Subcutaneous adipose tissue (tissue), 4 donors: ENCODE data around the gene KRT222. TPM values are rescaled to one million over a fixed set of nuclear protein-coding genes. Genes with fewer than 3 reads are reported as not detected.

Source experiments
- total RNA-seq, 4 donors: library from RNA; depleted of rRNA; stranded (reverse); fragments of >200 nt; gene quantifications; one replicate each; pipeline ENCODE4 v1.1.0, GENCODE V29; 2016
- TF ChIP-seq, protein P1 (sequence below): fragments of 450-650 bp; IDR thresholded peaks from one replicate; pipeline ENCODE4 v1.5.1; 2016; ENCODE audit warnings: low read depth, mild to moderate bottlenecking, control low read depth, antibody characterized with exemption, moderate library complexity

Gene KRT222
- total RNA-seq, 4 donors from 2014 or later = 0.22 to 2.0 (median 0.69) TPM

- TF ChIP-seq, protein P1, sequence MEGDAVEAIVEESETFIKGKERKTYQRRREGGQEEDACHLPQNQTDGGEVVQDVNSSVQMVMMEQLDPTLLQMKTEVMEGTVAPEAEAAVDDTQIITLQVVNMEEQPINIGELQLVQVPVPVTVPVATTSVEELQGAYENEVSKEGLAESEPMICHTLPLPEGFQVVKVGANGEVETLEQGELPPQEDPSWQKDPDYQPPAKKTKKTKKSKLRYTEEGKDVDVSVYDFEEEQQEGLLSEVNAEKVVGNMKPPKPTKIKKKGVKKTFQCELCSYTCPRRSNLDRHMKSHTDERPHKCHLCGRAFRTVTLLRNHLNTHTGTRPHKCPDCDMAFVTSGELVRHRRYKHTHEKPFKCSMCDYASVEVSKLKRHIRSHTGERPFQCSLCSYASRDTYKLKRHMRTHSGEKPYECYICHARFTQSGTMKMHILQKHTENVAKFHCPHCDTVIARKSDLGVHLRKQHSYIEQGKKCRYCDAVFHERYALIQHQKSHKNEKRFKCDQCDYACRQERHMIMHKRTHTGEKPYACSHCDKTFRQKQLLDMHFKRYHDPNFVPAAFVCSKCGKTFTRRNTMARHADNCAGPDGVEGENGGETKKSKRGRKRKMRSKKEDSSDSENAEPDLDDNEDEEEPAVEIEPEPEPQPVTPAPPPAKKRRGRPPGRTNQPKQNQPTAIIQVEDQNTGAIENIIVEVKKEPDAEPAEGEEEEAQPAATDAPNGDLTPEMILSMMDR = no peak
Measured at GRCh38 chr17:40680998-40681397, 16.0 kb upstream of the KRT222 start.

GRCh38 chr17:40679523-40679907 is 14.5 kb upstream of the KRT222 start:
- TF ChIP-seq, protein P1 = no peak

GRCh38 chr17:40678902-40679522 is 14.0 kb upstream of the KRT222 start:
- TF ChIP-seq, protein P1 = no peak

DNA sequence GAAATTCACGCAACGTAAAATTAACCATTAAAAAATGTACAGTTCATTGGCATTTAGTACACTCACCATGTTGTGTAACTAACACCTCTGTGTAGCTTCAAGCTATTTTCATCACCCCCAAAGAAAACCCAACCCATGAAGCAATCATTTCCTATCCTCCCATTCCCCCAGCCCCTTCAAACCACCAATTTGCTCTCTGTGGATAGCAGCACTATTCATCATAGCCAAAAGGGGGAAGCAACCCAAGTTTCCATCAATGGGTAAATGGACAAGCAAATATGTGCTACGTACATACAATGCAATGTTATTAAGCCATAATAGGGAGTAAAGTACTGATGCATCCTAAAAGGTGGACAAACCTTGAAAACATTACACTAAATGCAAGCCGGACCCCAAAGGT is 10.9 kb upstream of the KRT222 start:
- TF ChIP-seq, protein P1 = no peak

- TF ChIP-seq, protein P1 = no peak
Measured at GRCh38 chr17:40672654-40673053, 7.7 kb upstream of the KRT222 start.

DNA sequence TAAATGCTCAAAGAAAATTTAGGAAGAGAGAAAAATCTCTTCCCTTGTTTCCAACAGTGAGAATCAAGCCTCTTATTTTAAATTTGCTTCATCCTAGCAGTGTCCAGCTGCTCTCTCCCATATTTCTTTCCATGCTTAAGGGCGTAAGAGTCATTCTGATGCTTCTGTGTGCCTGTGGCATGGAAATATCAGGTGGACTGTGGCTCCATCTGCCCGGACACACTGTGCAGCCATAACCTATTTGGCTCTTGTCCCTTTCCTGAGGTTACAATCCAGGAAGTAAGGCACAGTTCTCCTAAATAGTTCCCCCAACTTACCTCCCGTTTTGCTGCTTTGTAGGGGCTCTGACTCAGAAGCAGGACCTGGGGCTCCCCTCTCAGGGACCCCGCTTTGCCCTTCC is 6.3 kb upstream of the KRT222 start:
- TF ChIP-seq, protein P1 = no peak

DNA sequence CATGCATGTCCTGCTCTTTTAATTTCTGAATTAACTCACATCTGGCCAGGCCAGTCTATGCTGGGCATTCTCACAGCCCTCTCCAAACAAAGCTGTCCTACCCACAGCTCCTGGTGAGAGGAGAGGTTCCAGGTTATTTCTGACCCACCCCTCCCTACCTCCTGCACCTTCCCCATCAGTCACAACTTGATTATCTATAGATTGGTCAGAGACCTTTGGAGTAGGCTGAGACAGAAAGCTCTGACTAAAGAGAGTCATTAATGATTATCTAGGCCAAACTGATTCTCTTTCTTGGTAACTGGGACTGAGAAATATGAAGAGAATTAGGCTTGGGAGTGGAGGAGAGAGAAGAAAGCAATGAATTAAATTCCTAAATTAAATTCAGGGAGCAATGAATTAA is 1.4 kb upstream of the KRT222 start:
- TF ChIP-seq, protein P1 = no peak
